Retinal pigment epithelial cell (primary cell): ENCODE measurements around the gene NOSIP.

Experiments used
- DNase-seq: peaks from one replicate; pipeline ENCODE4 v3.0.0-alpha.2; 2010; ENCODE audit warnings: low read depth
- H3K4me3 ChIP-seq: 2 replicates; pipeline ENCODE4 v1.5.1; 2011; ENCODE audit warnings: mild to moderate bottlenecking, low read length, control low read depth, moderate library complexity
- CTCF ChIP-seq: conservative IDR thresholded peaks from 2 replicates; pipeline ENCODE4 v1.5.1; 2011; ENCODE audit warnings: low read depth, low read length, control low read depth, inconsistent platforms

Gene NOSIP

DNA sequence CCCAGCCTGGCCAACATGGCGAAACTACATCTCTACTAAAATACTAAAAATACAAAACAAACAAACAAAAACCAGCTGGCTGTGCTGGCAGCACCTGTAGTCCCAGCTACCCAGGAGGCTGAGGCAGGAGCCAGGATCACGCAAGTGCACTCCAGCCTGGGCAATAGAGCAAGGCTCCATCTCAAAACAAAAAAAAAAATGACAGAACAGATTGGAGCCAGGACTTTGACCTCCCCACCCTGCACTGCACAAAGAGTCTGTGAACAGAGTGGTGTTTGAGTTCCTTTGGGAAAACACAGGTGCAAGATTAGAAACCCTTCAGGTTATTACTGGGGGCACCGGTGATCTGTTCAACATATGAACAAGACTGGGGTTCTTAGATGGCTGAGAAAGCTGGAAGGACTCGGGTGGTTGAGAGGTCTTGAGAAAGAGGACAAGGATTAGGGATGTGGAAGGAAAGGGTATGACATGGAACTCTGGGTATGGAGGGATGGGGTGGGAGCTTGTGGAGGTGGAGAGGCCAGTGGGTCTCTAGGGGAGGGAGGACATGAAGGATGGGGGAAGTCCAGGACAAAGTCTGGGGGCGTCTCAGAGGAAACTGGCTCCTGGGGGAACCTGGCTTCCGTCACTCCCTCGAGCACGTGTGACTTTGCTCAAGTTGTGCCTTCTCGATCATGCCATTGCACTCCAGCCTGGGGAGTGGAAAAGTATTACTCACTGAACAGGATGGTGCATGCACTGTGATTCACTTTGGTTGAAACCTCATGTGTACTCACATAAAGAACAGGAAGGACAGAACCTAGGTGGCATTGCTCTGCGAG is 26.7 kb downstream of the NOSIP start:
- no peak for DNase-seq
- TF ChIP-seq CTCF, result no peak
- H3K4me3 ChIP-seq, result no peak overlapping the region

- no peak overlapping the region for H3K4me3 ChIP-seq
- no peak for DNase-seq
- no peak for TF ChIP-seq CTCF
Measured at GRCh38 chr19:49552749-49553148, 27.6 kb downstream of the NOSIP start.

GRCh38 chr19:49551531-49551930 is 28.8 kb downstream of the NOSIP start:
- H3K4me3 ChIP-seq, result no peak overlapping the region

GRCh38 chr19:49549045-49549444 is 31.3 kb downstream of the NOSIP start:
- DNase-seq, result no peak
- H3K4me3 ChIP-seq, result no peak overlapping the region

More at GRCh38 chr19:49551531-49551930, 28.8 kb downstream of the NOSIP start:
- TF ChIP-seq CTCF, result no peak
- no peak for DNase-seq

GRCh38 chr19:49546825-49547565 is 33.4 kb downstream of the NOSIP start:
- TF ChIP-seq CTCF, result peak; percentile 87
- H3K4me3 ChIP-seq, result no peak overlapping the region
- DNase-seq, result peak; percentile 50

More at GRCh38 chr19:49549045-49549444, 31.3 kb downstream of the NOSIP start:
- TF ChIP-seq CTCF, result no peak

GRCh38 chr19:49544154-49544553 is 36.2 kb downstream of the NOSIP start:
- DNase-seq, result no peak
- no peak overlapping the region for H3K4me3 ChIP-seq
- no peak for TF ChIP-seq CTCF
